CD4-positive, alpha-beta T cell treated with Interferon gamma for 1 hour (primary cell): Measurements from ENCODE around the gene MRTFA.

Experiments
- DNase-seq: peaks from one replicate; pipeline ENCODE4 v3.0.0-alpha.2; 2020

Gene MRTFA

GRCh38 chr22:40376149-40376548 lies 260.4 kb downstream of the MRTFA start:
- no peak for DNase-seq

GRCh38 chr22:40374567-40374966 lies 262.0 kb downstream of the MRTFA start:
- no peak for DNase-seq

- DNase-seq, result no peak
Observed at GRCh38 chr22:40368836-40369235, 267.7 kb downstream of the MRTFA start.

- DNase-seq, result no peak
Observed at GRCh38 chr22:40368016-40368415, 268.5 kb downstream of the MRTFA start.

GRCh38 chr22:40367342-40367741 lies 269.2 kb downstream of the MRTFA start:
- DNase-seq, result no peak

GRCh38 chr22:40366068-40366467 lies 270.5 kb downstream of the MRTFA start:
- DNase-seq, result no peak

- DNase-seq, result no peak
Observed at GRCh38 chr22:40364431-40364830, 272.1 kb downstream of the MRTFA start.

GRCh38 chr22:40363059-40363458 lies 273.5 kb downstream of the MRTFA start:
- DNase-seq, result no peak

GRCh38 chr22:40361100-40361499 lies 275.4 kb downstream of the MRTFA start:
- DNase-seq, result no peak
